H9 (cell line): ENCODE results near the gene ENOX1. TPM values are rescaled to one million over a fixed set of nuclear protein-coding genes. Genes with fewer than 3 reads are reported as not detected.

Experiments
- DNase-seq: peaks from one replicate; pipeline ENCODE4 v3.0.0-alpha.2; 2017
- H2AFZ ChIP-seq: one replicate; pipeline ENCODE4 v1.6.1; 2013; ENCODE audit warnings: mild to moderate bottlenecking, low read length, control low read depth, moderate library complexity
- H2AK5ac ChIP-seq: 2 replicates; pipeline ENCODE4 v1.6.1; 2013; ENCODE audit warnings: low read length, control low read depth, mixed read lengths; ENCODE audit not compliant: insufficient read length
- H2BK120ac ChIP-seq: one replicate; pipeline ENCODE4 v1.6.1; 2013; ENCODE audit warnings: low read depth, mild to moderate bottlenecking, low read length, control low read depth, inconsistent platforms; ENCODE audit not compliant: poor library complexity, severe bottlenecking
- H2BK12ac ChIP-seq: 2 replicates; pipeline ENCODE4 v1.6.1; 2013; ENCODE audit warnings: low read length, control low read depth, mixed read lengths, low read depth; ENCODE audit not compliant: insufficient read length
- H2BK15ac ChIP-seq: 2 replicates; pipeline ENCODE4 v1.6.1; 2013; ENCODE audit warnings: low read depth, low read length, control low read depth
- H2BK20ac ChIP-seq: one replicate; pipeline ENCODE4 v1.6.1; 2013; ENCODE audit warnings: low read depth, mild to moderate bottlenecking, low read length, control low read depth, inconsistent platforms; ENCODE audit not compliant: poor library complexity, severe bottlenecking
- H2BK5ac ChIP-seq: 2 replicates; pipeline ENCODE4 v1.6.1; 2013; ENCODE audit warnings: low read length, control low read depth, mixed read lengths; ENCODE audit not compliant: insufficient read length
- H3K14ac ChIP-seq: 2 replicates; pipeline ENCODE4 v1.6.1; 2013; ENCODE audit warnings: low read length, control low read depth; ENCODE audit not compliant: insufficient read depth
- H3K18ac ChIP-seq: 2 replicates; pipeline ENCODE4 v1.6.1; 2013; ENCODE audit warnings: low read depth, mild to moderate bottlenecking, mixed read lengths, low read length, control low read depth; ENCODE audit not compliant: insufficient read length
- H3K23ac ChIP-seq: 2 replicates; pipeline ENCODE4 v1.6.1; 2013; ENCODE audit warnings: low read length, control low read depth, mixed read lengths, low read depth; ENCODE audit not compliant: insufficient read length
- H3K23me2 ChIP-seq: 2 replicates; pipeline ENCODE4 v1.6.1; 2013; ENCODE audit warnings: low read depth, mild to moderate bottlenecking, mixed read lengths, low read length, control low read depth; ENCODE audit not compliant: insufficient read length, poor library complexity, severe bottlenecking
- H3K27ac ChIP-seq: 2 replicates; pipeline ENCODE4 v1.5.1; 2013; ENCODE audit warnings: low read length, control low read depth, mixed read lengths, low read depth; ENCODE audit not compliant: insufficient read length
- H3K27me3 ChIP-seq: 2 replicates; pipeline ENCODE4 v1.6.1; 2013; ENCODE audit warnings: low read length, control low read depth, inconsistent platforms; ENCODE audit not compliant: insufficient read depth
- H3K4ac ChIP-seq: 2 replicates; pipeline ENCODE4 v1.6.1; 2013; ENCODE audit warnings: low read depth, mild to moderate bottlenecking, control low read depth, inconsistent platforms, low read length, moderate library complexity
- H3K4me1 ChIP-seq: 2 replicates; pipeline ENCODE4 v1.6.1; 2013; ENCODE audit warnings: low read length, control low read depth, inconsistent platforms; ENCODE audit not compliant: insufficient read depth
- H3K4me2 ChIP-seq: 2 replicates; pipeline ENCODE4 v1.6.1; 2013; ENCODE audit warnings: low read length, control low read depth, mixed read lengths; ENCODE audit not compliant: insufficient read length, insufficient read depth
- H3K56ac ChIP-seq: 2 replicates; pipeline ENCODE4 v1.6.1; 2013; ENCODE audit warnings: low read depth, mild to moderate bottlenecking, mixed read lengths, low read length, control low read depth; ENCODE audit not compliant: insufficient read length
- H3K79me1 ChIP-seq: 2 replicates; pipeline ENCODE4 v1.6.1; 2013; ENCODE audit warnings: low read depth, mild to moderate bottlenecking, moderate library complexity, low read length, control low read depth, inconsistent platforms; ENCODE audit not compliant: insufficient read depth, poor library complexity, severe bottlenecking
- H3K79me2 ChIP-seq: 2 replicates; pipeline ENCODE4 v1.6.1; 2013; ENCODE audit warnings: low read length, control low read depth, inconsistent platforms; ENCODE audit not compliant: insufficient read depth
- H3K9ac ChIP-seq: 2 replicates; pipeline ENCODE4 v1.6.1; 2013; ENCODE audit warnings: low read length, control low read depth, mixed read lengths; ENCODE audit not compliant: insufficient read length; ENCODE audit errors: extremely low read depth
- H3K9me3 ChIP-seq: one replicate; pipeline ENCODE4 v1.6.1; 2013; ENCODE audit warnings: low read depth, low read length, inconsistent platforms; ENCODE audit not compliant: control insufficient read depth
- H3T11ph ChIP-seq: one replicate; pipeline ENCODE4 v1.6.1; 2013; ENCODE audit warnings: mild to moderate bottlenecking, low read length, control low read depth, inconsistent platforms
- H4K20me1 ChIP-seq: one replicate; pipeline ENCODE4 v1.6.1; 2013; ENCODE audit not compliant: control insufficient read depth, insufficient read length, insufficient read depth
- H4K5ac ChIP-seq: 2 replicates; pipeline ENCODE4 v1.6.1; 2013; ENCODE audit warnings: low read depth, mild to moderate bottlenecking, mixed read lengths, low read length, control low read depth; ENCODE audit not compliant: insufficient read length
- H4K8ac ChIP-seq: replicated peaks from 2 replicates; pipeline ENCODE4 v1.6.1; 2013; ENCODE audit warnings: low read length, control low read depth, mixed read lengths, low read depth; ENCODE audit not compliant: insufficient read length
- H4K91ac ChIP-seq: 2 replicates; pipeline ENCODE4 v1.6.1; 2013; ENCODE audit warnings: low read depth, mild to moderate bottlenecking, moderate library complexity, mixed read lengths, low read length, control low read depth; ENCODE audit not compliant: insufficient read length
- H3K27ac Mint-ChIP-seq, 3 experiments: 2 replicates in 2 of 3; 3 replicates in 1 of 3; pipeline ENCODE4 v1.8.0; 2020 to 2021; ENCODE audit warnings: mixed read lengths in 3 of 3, mild to moderate bottlenecking in 1 of 3, moderate library complexity in 1 of 3
- H3K27me3 Mint-ChIP-seq: 2 replicates; pipeline ENCODE4 v1.8.0; 2021; ENCODE audit warnings: low read depth, mild to moderate bottlenecking, moderate library complexity, mixed read lengths
- H3K36me3 Mint-ChIP-seq, 3 experiments: 2 replicates in 2 of 3; 3 replicates in 1 of 3; pipeline ENCODE4 v1.8.0; 2020 to 2021; ENCODE audit warnings: low read depth in 3 of 3, mixed read lengths in 3 of 3; ENCODE audit not compliant: insufficient read depth in 1 of 3
- H3K4me1 Mint-ChIP-seq, 2 experiments: 2 replicates each; pipeline ENCODE4 v1.8.0; 2020; ENCODE audit warnings: mixed read lengths in 2 of 2
- H3K4me3 Mint-ChIP-seq, 2 experiments: 2 replicates in 1 of 2; 3 replicates in 1 of 2; pipeline ENCODE4 v1.8.0; 2020 to 2021; ENCODE audit warnings: mild to moderate bottlenecking in 2 of 2, mixed read lengths in 2 of 2, moderate library complexity in 1 of 2
- H3K9me3 Mint-ChIP-seq, 2 experiments: 2 replicates in 1 of 2; 3 replicates in 1 of 2; pipeline ENCODE4 v1.8.0; 2020; ENCODE audit warnings: mild to moderate bottlenecking in 2 of 2, mixed read lengths in 2 of 2, moderate library complexity in 1 of 2
- WGBS: extraction: QIAGEN DNeasy Blood & Tissue Kit; methylation state at CpG from one replicate; pipeline ENCODE4 v1.1.7; 2013; ENCODE audit warnings: missing lambda C conversion rate, low lambda C conversion rate, mixed read lengths; ENCODE audit not compliant: insufficient read length; ENCODE audit errors: extremely low coverage; 5-methylcytosine and 5-hydroxymethylcytosine counted together
- total RNA-seq: library from RNA; stranded (reverse); gene quantifications from 2 replicates; pipeline ENCODE4 v1.2.1, GENCODE V29; 2021
- TF ChIP-seq, protein P1 (sequence below): fragments of 200-600 bp; sonication (generic); conservative IDR thresholded peaks from 3 replicates; pipeline ENCODE4 v1.8.0; 2021; ENCODE audit warnings: antibody characterized with exemption, mild to moderate bottlenecking

Gene ENOX1
- total RNA-seq, 1 experiment from 2014 or later, result 0.24 TPM

DNA sequence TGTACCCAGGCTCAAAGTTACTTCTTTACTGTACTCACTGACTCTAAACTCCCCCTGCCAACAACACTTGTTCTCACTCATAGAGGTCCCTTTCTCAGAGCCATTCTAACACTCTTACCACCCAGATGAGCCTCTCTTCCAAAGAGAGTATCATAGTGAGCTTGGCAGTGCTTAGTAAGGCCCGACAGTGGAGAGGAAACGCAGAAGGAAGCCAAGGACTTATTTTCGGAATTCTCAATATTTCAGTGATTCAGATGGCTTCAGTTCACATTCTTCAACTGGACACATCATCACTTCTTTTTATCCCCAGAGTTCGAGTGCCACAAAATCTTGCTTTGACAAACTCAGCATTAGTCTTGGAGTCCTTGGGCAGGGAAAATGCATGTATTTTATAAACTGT, 477.5 kb downstream of the ENOX1 start:
- Histone ChIP-seq H2BK15ac (no peak overlapping the region), H3T11ph (no peak overlapping the region), H3K9ac (no peak overlapping the region), H3K4me2 (no peak overlapping the region), H3K4ac (no peak overlapping the region), H3K79me1 (no peaks in the 10 kb centered on the region), H3K23me2 (no peaks in the 10 kb centered on the region), H3K14ac (no peak overlapping the region), H4K8ac (no peak overlapping the region), H4K91ac (no peak overlapping the region), H3K9me3 (no peaks in the 10 kb centered on the region), H2BK20ac (no peak overlapping the region), H3K27ac (no peak overlapping the region), H4K20me1 (no peaks in the 10 kb centered on the region), H3K56ac (no peak overlapping the region), H3K27me3 (no peaks in the 10 kb centered on the region; the same call in 1 of the 2 replicates), H3K79me2 (no peaks in the 10 kb centered on the region), H2BK120ac (no peak overlapping the region), H3K23ac (no peak overlapping the region), H2AK5ac (no peak overlapping the region), H3K4me1 (no peaks in the 10 kb centered on the region), H2BK12ac (no peak overlapping the region), H4K5ac (no peak overlapping the region), H3K18ac (no peak overlapping the region), H2BK5ac (no peak overlapping the region), H2AFZ (no peak overlapping the region)
- Mint-ChIP-seq H3K27me3 (no peaks in the 10 kb centered on the region), H3K27ac (no peak overlapping the region), H3K4me3 (no peak overlapping the region), H3K9me3 (no peaks in the 10 kb centered on the region), H3K36me3 (no peaks in the 10 kb centered on the region), H3K4me1 (peaks cover 26 to 39% of the 10 kb centered on the region in 2 experiments)
- no peak for DNase-seq
- WGBS, result no CpG with 5 or more reads among the region's 4 CpGs
- TF ChIP-seq, protein P1, sequence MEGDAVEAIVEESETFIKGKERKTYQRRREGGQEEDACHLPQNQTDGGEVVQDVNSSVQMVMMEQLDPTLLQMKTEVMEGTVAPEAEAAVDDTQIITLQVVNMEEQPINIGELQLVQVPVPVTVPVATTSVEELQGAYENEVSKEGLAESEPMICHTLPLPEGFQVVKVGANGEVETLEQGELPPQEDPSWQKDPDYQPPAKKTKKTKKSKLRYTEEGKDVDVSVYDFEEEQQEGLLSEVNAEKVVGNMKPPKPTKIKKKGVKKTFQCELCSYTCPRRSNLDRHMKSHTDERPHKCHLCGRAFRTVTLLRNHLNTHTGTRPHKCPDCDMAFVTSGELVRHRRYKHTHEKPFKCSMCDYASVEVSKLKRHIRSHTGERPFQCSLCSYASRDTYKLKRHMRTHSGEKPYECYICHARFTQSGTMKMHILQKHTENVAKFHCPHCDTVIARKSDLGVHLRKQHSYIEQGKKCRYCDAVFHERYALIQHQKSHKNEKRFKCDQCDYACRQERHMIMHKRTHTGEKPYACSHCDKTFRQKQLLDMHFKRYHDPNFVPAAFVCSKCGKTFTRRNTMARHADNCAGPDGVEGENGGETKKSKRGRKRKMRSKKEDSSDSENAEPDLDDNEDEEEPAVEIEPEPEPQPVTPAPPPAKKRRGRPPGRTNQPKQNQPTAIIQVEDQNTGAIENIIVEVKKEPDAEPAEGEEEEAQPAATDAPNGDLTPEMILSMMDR, result no peak
